HG02759 (cell line): Measurements from ENCODE around the gene EFHB.
"Not testable (repeated sequence)": the region's sequence is repeated elsewhere in the genome, so short reads cannot be mapped to it uniquely, and the experiment has no call there.

Experiments
- ATAC-seq: cut with Tn5 transposase; IDR thresholded peaks from one replicate; pipeline ENCODE4 v1.9.1; 2021; ENCODE audit warnings: mild to moderate bottlenecking, moderate library complexity; ENCODE audit not compliant: unreplicated experiment

Gene EFHB

GRCh38 chr3:19931180-19931692 is 2.8 kb downstream of the EFHB start:
- peak; percentile 87 for ATAC-seq

- ATAC-seq: no peak
Measured at GRCh38 chr3:19920401-19921080, 13.5 kb downstream of the EFHB start.

- no peak for ATAC-seq
Measured at GRCh38 chr3:19917167-19917566, 16.9 kb downstream of the EFHB start.

GRCh38 chr3:19911452-19911851 is 22.6 kb downstream of the EFHB start:
- ATAC-seq: no peak

GRCh38 chr3:19907523-19907922 is 26.5 kb downstream of the EFHB start:
- no peak for ATAC-seq

GRCh38 chr3:19903649-19904048 is 30.4 kb downstream of the EFHB start:
- ATAC-seq: no peak

GRCh38 chr3:19901918-19902317 is 32.1 kb downstream of the EFHB start:
- ATAC-seq: no peak

- ATAC-seq: no peak
Measured at GRCh38 chr3:19901337-19901736, 32.7 kb downstream of the EFHB start.

- not testable (repeated sequence) for ATAC-seq
Measured at GRCh38 chr3:19899833-19900232, 34.2 kb downstream of the EFHB start.

- no peak for ATAC-seq
Measured at GRCh38 chr3:19899264-19899663, 34.8 kb downstream of the EFHB start.

- ATAC-seq: no peak
Measured at GRCh38 chr3:19898721-19899120, 35.3 kb downstream of the EFHB start.

- no peak for ATAC-seq
Measured at GRCh38 chr3:19891740-19892139, 42.3 kb downstream of the EFHB start.

- no peak for ATAC-seq
Measured at GRCh38 chr3:19888428-19889152, 45.4 kb downstream of the EFHB start.

GRCh38 chr3:19887122-19887521 is 46.9 kb downstream of the EFHB start:
- not testable (repeated sequence) for ATAC-seq

GRCh38 chr3:19886404-19886803 is 47.6 kb downstream of the EFHB start:
- ATAC-seq: no peak

- ATAC-seq: peak; percentile 78
Measured at GRCh38 chr3:19885468-19885867, 48.5 kb downstream of the EFHB start.

GRCh38 chr3:19881852-19882251 is 52.2 kb downstream of the EFHB start:
- no peak for ATAC-seq

GRCh38 chr3:19881036-19881435 is 53.0 kb downstream of the EFHB start:
- ATAC-seq: no peak

GRCh38 chr3:19877656-19878055 is 56.4 kb downstream of the EFHB start:
- no peak for ATAC-seq

GRCh38 chr3:19866751-19867347 is 67.2 kb downstream of the EFHB start:
- ATAC-seq: peak; percentile 97

GRCh38 chr3:19855318-19855717 is 78.7 kb downstream of the EFHB start:
- ATAC-seq: not testable (repeated sequence)

- not testable (repeated sequence) for ATAC-seq
Measured at GRCh38 chr3:19846609-19847008, 87.4 kb downstream of the EFHB start.
